GM23338 (cell line): Measurements from ENCODE around the gene CXADR. TPM values are rescaled to one million over a fixed set of nuclear protein-coding genes. Genes with fewer than 3 reads are reported as not detected.

Source experiments
- ATAC-seq: fragments of 200-7000 bp; cut with Tn5 transposase; 3 replicates; pipeline ENCODE4 v1.9.1; 2020
- DNase-seq: peaks from one replicate; pipeline ENCODE4 v3.0.0-alpha.2; 2015; ENCODE audit warnings: low spot score
- H2AFZ ChIP-seq: fragments of 200-600 bp; sonication (generic); 2 replicates; pipeline ENCODE4 v1.8.0; 2016; ENCODE audit warnings: antibody characterized with exemption, mild to moderate bottlenecking, moderate library complexity
- H3F3A ChIP-seq: fragments of 200-600 bp; sonication (generic); replicated peaks from 2 replicates; pipeline ENCODE4 v1.8.0; 2017; ENCODE audit warnings: antibody characterized with exemption, mixed run types, low read depth
- H3K27ac ChIP-seq: fragments of 200-600 bp; sonication (generic); 2 replicates; pipeline ENCODE4 v1.6.1; 2016; ENCODE audit warnings: low read depth
- H3K27me3 ChIP-seq: fragments of 200-600 bp; sonication (generic); 2 replicates; pipeline ENCODE4 v1.8.0; 2016; ENCODE audit warnings: mild to moderate bottlenecking, mixed run types, moderate library complexity; ENCODE audit not compliant: insufficient read depth
- H3K36me3 ChIP-seq: fragments of 200-600 bp; sonication (generic); 2 replicates; pipeline ENCODE4 v1.8.0; 2016; ENCODE audit warnings: mild to moderate bottlenecking; ENCODE audit not compliant: insufficient read depth
- H3K4me1 ChIP-seq: fragments of 200-600 bp; sonication (generic); 2 replicates; pipeline ENCODE4 v1.8.0; 2016; ENCODE audit warnings: mild to moderate bottlenecking, moderate library complexity; ENCODE audit not compliant: insufficient read depth
- H3K4me2 ChIP-seq: fragments of 200-600 bp; sonication (generic); 2 replicates; pipeline ENCODE4 v1.7.1; 2017; ENCODE audit warnings: mixed run types
- H3K4me3 ChIP-seq: fragments of 200-600 bp; sonication (generic); 2 replicates; pipeline ENCODE4 v1.6.1; 2016; ENCODE audit warnings: mixed run types
- H3K79me2 ChIP-seq: fragments of 200-600 bp; sonication (generic); replicated peaks from 2 replicates; pipeline ENCODE4 v1.8.0; 2017; ENCODE audit warnings: mild to moderate bottlenecking; ENCODE audit not compliant: insufficient read depth
- H3K9me2 ChIP-seq: fragments of 200-600 bp; sonication (generic); 2 replicates; pipeline ENCODE4 v1.8.0; 2017; ENCODE audit not compliant: insufficient read depth
- H4K20me1 ChIP-seq: fragments of 200-600 bp; sonication (generic); replicated peaks from 2 replicates; pipeline ENCODE4 v1.8.0; 2017; ENCODE audit warnings: mild to moderate bottlenecking; ENCODE audit not compliant: insufficient read depth
- H3K27ac Mint-ChIP-seq: 2 replicates; pipeline ENCODE4 v1.8.0; 2020; ENCODE audit warnings: inconsistent platforms, mild to moderate bottlenecking, moderate library complexity, mixed read lengths
- H3K27me3 Mint-ChIP-seq: 3 replicates; pipeline ENCODE4 v1.8.0; 2022; ENCODE audit warnings: low read depth, mild to moderate bottlenecking, moderate library complexity, mixed read lengths, inconsistent platforms; ENCODE audit not compliant: insufficient read depth, poor library complexity
- H3K36me3 Mint-ChIP-seq: 3 replicates; pipeline ENCODE4 v1.8.0; 2021; ENCODE audit warnings: low read depth, mild to moderate bottlenecking, inconsistent platforms, moderate library complexity, mixed read lengths
- H3K4me1 Mint-ChIP-seq: 3 replicates; pipeline ENCODE4 v1.8.0; 2020; ENCODE audit warnings: mild to moderate bottlenecking, inconsistent platforms, mixed read lengths
- H3K4me3 Mint-ChIP-seq: 3 replicates; pipeline ENCODE4 v1.8.0; 2021; ENCODE audit warnings: moderate library complexity, mild to moderate bottlenecking, inconsistent platforms, mixed read lengths
- H3K9me3 Mint-ChIP-seq: 3 replicates; pipeline ENCODE4 v1.8.0; 2020; ENCODE audit warnings: moderate library complexity, mild to moderate bottlenecking, inconsistent platforms, mixed read lengths
- CREB1 ChIP-seq: fragments of 250-450 bp; sonication (Bioruptor Pico); IDR thresholded peaks from 2 replicates; pipeline ENCODE4 v1.5.0; 2020; ENCODE audit warnings: low read depth, mild to moderate bottlenecking, moderate library complexity
- EZH2 ChIP-seq: fragments of 200-600 bp; sonication (generic); IDR thresholded peaks from one replicate; pipeline ENCODE4 v1.8.0; 2017; ENCODE audit warnings: antibody characterized with exemption, mild to moderate bottlenecking, low read depth; ENCODE audit not compliant: unreplicated experiment
- EZH2phosphoT487 ChIP-seq: fragments of 200-600 bp; sonication (generic); IDR thresholded peaks from one replicate; pipeline ENCODE4 v1.8.1; 2018; ENCODE audit warnings: antibody characterized with exemption; ENCODE audit not compliant: unreplicated experiment
- JUNB ChIP-seq: IDR thresholded peaks from one replicate; pipeline ENCODE4 v1.6.1; 2016; ENCODE audit warnings: antibody characterized with exemption; ENCODE audit not compliant: unreplicated experiment
- NANOG ChIP-seq: IDR thresholded peaks from 2 replicates; pipeline ENCODE4 v1.6.1; 2016; ENCODE audit warnings: antibody characterized with exemption, borderline replicate concordance
- POLR2AphosphoS5 ChIP-seq: IDR thresholded peaks from 2 replicates; pipeline ENCODE4 v1.6.1; 2016; ENCODE audit warnings: antibody characterized with exemption, low read depth
- ZNF331 ChIP-seq: fragments of 250-450 bp; sonication (Bioruptor Pico); IDR thresholded peaks from 2 replicates; pipeline ENCODE4 v1.5.0; 2020; ENCODE audit warnings: low read depth, mild to moderate bottlenecking, moderate library complexity
- polyA plus RNA-seq: library from polyadenylated mRNA; unstranded; fragments of >200 nt; fragmentation: Nextera tagmentation; extraction: Ambion mirVana; gene quantifications from 2 replicates; pipeline ENCODE4 v1.2.1, GENCODE V29; 2016
- total RNA-seq: library from RNA; depleted of rRNA; stranded (reverse); fragments of >200 nt; shearing (Covaris generic); gene quantifications from 2 replicates; pipeline ENCODE4 v1.2.3, GENCODE V29; 2014
- TF ChIP-seq, protein P1 (sequence below): fragments of 250-450 bp; sonication (Bioruptor Pico); IDR thresholded peaks from 2 replicates; pipeline ENCODE4 v1.5.0; 2020; ENCODE audit warnings: mild to moderate bottlenecking, moderate library complexity
- TF ChIP-seq, protein P2 (sequence below): IDR thresholded peaks from 2 replicates; pipeline ENCODE4 v1.6.1; 2016; ENCODE audit warnings: antibody characterized with exemption
- TF ChIP-seq, protein P3 (sequence below): IDR thresholded peaks from one replicate; pipeline ENCODE4 v1.6.1; 2018; ENCODE audit warnings: antibody characterized with exemption; ENCODE audit not compliant: unreplicated experiment
- TF ChIP-seq, protein P4 (sequence below), 2 experiments: fragments of 200-600 bp in 1 of 2; sonication (generic) in 1 of 2; conservative IDR thresholded peaks; 2 replicates each; pipeline versions ENCODE4 v1.5.1 to v1.6.1; 2016 to 2017; ENCODE audit warnings: antibody characterized with exemption in 2 of 2, low read depth in 2 of 2, mild to moderate bottlenecking in 2 of 2, moderate library complexity in 1 of 2

The CXADR gene
- total and polyA plus RNA-seq, 2 experiments from 2014 or later: 126 to 207 TPM

DNA sequence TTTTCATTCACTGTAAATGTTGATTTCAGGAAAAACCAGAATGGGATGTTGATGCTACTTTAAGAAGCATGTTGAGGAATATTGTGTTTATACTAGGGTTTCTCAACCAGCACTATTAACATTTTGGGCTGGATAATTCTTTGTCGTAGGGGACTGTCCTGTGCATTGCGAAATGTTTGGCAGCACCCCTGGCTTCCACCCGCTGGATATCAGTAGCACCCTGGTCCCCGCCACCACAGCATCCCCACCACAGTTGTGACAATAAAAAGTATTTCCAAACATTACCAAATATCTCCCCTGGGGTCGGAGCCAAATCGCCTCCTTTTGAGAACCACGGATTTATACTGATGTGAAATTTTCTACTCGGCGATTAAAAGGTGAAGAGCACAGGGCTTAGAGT is 57.9 kb downstream of the CXADR start (continued):
- TF ChIP-seq, protein P1, sequence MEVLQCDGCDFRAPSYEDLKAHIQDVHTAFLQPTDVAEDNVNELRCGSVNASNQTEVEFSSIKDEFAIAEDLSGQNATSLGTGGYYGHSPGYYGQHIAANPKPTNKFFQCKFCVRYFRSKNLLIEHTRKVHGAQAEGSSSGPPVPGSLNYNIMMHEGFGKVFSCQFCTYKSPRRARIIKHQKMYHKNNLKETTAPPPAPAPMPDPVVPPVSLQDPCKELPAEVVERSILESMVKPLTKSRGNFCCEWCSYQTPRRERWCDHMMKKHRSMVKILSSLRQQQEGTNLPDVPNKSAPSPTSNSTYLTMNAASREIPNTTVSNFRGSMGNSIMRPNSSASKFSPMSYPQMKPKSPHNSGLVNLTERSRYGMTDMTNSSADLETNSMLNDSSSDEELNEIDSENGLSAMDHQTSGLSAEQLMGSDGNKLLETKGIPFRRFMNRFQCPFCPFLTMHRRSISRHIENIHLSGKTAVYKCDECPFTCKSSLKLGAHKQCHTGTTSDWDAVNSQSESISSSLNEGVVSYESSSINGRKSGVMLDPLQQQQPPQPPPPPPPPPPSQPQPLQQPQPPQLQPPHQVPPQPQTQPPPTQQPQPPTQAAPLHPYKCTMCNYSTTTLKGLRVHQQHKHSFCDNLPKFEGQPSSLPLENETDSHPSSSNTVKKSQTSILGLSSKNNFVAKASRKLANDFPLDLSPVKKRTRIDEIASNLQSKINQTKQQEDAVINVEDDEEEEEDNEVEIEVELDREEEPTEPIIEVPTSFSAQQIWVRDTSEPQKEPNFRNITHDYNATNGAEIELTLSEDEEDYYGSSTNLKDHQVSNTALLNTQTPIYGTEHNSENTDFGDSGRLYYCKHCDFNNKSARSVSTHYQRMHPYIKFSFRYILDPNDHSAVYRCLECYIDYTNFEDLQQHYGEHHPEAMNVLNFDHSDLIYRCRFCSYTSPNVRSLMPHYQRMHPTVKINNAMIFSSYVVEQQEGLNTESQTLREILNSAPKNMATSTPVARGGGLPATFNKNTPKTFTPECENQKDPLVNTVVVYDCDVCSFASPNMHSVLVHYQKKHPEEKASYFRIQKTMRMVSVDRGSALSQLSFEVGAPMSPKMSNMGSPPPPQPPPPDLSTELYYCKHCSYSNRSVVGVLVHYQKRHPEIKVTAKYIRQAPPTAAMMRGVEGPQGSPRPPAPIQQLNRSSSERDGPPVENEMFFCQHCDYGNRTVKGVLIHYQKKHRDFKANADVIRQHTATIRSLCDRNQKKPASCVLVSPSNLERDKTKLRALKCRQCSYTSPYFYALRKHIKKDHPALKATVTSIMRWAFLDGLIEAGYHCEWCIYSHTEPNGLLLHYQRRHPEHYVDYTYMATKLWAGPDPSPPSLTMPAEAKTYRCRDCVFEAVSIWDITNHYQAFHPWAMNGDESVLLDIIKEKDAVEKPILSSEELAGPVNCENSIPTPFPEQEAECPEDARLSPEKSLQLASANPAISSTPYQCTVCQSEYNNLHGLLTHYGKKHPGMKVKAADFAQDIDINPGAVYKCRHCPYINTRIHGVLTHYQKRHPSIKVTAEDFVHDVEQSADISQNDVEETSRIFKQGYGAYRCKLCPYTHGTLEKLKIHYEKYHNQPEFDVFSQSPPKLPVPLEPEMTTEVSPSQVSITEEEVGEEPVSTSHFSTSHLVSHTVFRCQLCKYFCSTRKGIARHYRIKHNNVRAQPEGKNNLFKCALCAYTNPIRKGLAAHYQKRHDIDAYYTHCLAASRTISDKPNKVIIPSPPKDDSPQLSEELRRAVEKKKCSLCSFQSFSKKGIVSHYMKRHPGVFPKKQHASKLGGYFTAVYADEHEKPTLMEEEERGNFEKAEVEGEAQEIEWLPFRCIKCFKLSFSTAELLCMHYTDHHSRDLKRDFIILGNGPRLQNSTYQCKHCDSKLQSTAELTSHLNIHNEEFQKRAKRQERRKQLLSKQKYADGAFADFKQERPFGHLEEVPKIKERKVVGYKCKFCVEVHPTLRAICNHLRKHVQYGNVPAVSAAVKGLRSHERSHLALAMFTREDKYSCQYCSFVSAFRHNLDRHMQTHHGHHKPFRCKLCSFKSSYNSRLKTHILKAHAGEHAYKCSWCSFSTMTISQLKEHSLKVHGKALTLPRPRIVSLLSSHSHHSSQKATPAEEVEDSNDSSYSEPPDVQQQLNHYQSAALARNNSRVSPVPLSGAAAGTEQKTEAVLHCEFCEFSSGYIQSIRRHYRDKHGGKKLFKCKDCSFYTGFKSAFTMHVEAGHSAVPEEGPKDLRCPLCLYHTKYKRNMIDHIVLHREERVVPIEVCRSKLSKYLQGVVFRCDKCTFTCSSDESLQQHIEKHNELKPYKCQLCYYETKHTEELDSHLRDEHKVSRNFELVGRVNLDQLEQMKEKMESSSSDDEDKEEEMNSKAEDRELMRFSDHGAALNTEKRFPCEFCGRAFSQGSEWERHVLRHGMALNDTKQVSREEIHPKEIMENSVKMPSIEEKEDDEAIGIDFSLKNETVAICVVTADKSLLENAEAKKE (CRISPR knock-in tag): no peak
- TF ChIP-seq, protein P2, sequence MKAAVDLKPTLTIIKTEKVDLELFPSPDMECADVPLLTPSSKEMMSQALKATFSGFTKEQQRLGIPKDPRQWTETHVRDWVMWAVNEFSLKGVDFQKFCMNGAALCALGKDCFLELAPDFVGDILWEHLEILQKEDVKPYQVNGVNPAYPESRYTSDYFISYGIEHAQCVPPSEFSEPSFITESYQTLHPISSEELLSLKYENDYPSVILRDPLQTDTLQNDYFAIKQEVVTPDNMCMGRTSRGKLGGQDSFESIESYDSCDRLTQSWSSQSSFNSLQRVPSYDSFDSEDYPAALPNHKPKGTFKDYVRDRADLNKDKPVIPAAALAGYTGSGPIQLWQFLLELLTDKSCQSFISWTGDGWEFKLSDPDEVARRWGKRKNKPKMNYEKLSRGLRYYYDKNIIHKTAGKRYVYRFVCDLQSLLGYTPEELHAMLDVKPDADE: no peak
- TF ChIP-seq POLR2AphosphoS5 (no peak), ZNF331 (CRISPR knock-in tag) (no peak), CREB1 (CRISPR knock-in tag) (no peak), EZH2 (no peak)

DNA sequence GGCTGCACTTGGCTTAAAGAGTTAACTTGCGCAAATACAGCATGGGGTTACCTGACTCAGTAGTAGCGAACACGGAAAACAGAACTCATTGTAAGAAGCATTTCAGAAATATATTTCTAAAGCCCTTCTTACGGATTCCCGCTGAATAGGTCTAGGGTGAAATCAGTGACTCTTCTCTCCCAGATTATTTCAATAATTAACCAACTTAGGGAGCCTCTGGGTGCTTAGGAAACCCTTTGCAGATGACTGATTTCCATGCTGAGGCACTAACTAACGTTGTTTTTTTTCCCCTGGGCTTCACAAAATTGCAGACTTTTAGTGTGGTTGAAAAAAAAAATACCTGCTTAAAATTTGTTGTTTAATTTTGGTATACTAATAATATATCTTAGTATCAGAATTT is 59.6 kb downstream of the CXADR start:
- peaks cover 31% of the 10 kb centered on the region for H4K20me1 ChIP-seq
- DNase-seq (no peak), ATAC-seq (no peak)
- H3K27ac ChIP-seq: no peak overlapping the region
- Mint-ChIP-seq H3K4me1 (peaks cover 3% of the 10 kb centered on the region; the same call in 1 of the 3 replicates), H3K4me3 (no peak overlapping the region), H3K36me3 (peaks cover 12% of the 10 kb centered on the region; the same call in 2 of the 3 replicates), H3K27me3 (no peaks in the 10 kb centered on the region), H3K9me3 (no peaks in the 10 kb centered on the region), H3K27ac (no peak overlapping the region)
- no peaks in the 10 kb centered on the region for H3K4me1 ChIP-seq
- no peaks in the 10 kb centered on the region for H3K36me3 ChIP-seq
- no peaks in the 10 kb centered on the region for H3K27me3 ChIP-seq
- peaks cover 43% of the 10 kb centered on the region for H3K79me2 ChIP-seq
- no peak overlapping the region for H2AFZ ChIP-seq
- no peak overlapping the region for H3K4me2 ChIP-seq
- H3K9me2 ChIP-seq: no peaks in the 10 kb centered on the region
- no peak overlapping the region for H3K4me3 ChIP-seq
- no peaks in the 10 kb centered on the region for H3F3A ChIP-seq
- TF ChIP-seq POLR2AphosphoS5 (no peak), ZNF331 (CRISPR knock-in tag) (no peak), NANOG (no peak), CREB1 (CRISPR knock-in tag) (no peak), EZH2phosphoT487 (no peak), JUNB (no peak)
- TF ChIP-seq, protein P3, sequence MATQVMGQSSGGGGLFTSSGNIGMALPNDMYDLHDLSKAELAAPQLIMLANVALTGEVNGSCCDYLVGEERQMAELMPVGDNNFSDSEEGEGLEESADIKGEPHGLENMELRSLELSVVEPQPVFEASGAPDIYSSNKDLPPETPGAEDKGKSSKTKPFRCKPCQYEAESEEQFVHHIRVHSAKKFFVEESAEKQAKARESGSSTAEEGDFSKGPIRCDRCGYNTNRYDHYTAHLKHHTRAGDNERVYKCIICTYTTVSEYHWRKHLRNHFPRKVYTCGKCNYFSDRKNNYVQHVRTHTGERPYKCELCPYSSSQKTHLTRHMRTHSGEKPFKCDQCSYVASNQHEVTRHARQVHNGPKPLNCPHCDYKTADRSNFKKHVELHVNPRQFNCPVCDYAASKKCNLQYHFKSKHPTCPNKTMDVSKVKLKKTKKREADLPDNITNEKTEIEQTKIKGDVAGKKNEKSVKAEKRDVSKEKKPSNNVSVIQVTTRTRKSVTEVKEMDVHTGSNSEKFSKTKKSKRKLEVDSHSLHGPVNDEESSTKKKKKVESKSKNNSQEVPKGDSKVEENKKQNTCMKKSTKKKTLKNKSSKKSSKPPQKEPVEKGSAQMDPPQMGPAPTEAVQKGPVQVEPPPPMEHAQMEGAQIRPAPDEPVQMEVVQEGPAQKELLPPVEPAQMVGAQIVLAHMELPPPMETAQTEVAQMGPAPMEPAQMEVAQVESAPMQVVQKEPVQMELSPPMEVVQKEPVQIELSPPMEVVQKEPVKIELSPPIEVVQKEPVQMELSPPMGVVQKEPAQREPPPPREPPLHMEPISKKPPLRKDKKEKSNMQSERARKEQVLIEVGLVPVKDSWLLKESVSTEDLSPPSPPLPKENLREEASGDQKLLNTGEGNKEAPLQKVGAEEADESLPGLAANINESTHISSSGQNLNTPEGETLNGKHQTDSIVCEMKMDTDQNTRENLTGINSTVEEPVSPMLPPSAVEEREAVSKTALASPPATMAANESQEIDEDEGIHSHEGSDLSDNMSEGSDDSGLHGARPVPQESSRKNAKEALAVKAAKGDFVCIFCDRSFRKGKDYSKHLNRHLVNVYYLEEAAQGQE: no peak
- TF ChIP-seq, protein P2: no peak
- TF ChIP-seq, protein P4, sequence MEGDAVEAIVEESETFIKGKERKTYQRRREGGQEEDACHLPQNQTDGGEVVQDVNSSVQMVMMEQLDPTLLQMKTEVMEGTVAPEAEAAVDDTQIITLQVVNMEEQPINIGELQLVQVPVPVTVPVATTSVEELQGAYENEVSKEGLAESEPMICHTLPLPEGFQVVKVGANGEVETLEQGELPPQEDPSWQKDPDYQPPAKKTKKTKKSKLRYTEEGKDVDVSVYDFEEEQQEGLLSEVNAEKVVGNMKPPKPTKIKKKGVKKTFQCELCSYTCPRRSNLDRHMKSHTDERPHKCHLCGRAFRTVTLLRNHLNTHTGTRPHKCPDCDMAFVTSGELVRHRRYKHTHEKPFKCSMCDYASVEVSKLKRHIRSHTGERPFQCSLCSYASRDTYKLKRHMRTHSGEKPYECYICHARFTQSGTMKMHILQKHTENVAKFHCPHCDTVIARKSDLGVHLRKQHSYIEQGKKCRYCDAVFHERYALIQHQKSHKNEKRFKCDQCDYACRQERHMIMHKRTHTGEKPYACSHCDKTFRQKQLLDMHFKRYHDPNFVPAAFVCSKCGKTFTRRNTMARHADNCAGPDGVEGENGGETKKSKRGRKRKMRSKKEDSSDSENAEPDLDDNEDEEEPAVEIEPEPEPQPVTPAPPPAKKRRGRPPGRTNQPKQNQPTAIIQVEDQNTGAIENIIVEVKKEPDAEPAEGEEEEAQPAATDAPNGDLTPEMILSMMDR (conservative IDR thresholded peaks at IDR 0.05; ENCODE audit: low read depth in 2 of 2): no peak
